ENCODE results near the gene PDCD10.

The PDCD10 gene

DNA sequence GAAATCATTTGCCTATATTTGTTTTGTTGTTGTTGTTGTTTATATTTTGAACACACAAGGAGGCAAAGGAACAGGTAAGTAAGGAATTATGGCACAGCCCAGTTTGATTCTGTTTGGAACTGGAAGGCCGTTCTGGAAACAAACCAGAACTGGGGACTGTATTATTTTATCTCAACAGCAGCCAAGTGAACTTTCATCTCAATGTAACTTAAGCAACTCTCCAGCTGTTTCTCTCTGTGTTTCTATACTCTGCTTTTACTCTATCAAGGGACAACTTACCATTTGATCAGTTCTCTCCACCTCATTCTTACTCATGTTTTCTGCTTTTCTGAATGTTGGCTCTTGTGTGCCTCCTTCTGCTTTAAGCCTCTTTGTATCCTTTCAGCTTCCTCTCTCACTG, 65.0 kb downstream of the PDCD10 start:
- TF ChIP-seq, protein P1, sequence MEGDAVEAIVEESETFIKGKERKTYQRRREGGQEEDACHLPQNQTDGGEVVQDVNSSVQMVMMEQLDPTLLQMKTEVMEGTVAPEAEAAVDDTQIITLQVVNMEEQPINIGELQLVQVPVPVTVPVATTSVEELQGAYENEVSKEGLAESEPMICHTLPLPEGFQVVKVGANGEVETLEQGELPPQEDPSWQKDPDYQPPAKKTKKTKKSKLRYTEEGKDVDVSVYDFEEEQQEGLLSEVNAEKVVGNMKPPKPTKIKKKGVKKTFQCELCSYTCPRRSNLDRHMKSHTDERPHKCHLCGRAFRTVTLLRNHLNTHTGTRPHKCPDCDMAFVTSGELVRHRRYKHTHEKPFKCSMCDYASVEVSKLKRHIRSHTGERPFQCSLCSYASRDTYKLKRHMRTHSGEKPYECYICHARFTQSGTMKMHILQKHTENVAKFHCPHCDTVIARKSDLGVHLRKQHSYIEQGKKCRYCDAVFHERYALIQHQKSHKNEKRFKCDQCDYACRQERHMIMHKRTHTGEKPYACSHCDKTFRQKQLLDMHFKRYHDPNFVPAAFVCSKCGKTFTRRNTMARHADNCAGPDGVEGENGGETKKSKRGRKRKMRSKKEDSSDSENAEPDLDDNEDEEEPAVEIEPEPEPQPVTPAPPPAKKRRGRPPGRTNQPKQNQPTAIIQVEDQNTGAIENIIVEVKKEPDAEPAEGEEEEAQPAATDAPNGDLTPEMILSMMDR (IDR thresholded peaks at IDR 0.05; ENCODE audit: low read depth, low read length, missing control alignments), result no peak
- no peak for DNase-seq (ENCODE audit: low read depth)

DNA sequence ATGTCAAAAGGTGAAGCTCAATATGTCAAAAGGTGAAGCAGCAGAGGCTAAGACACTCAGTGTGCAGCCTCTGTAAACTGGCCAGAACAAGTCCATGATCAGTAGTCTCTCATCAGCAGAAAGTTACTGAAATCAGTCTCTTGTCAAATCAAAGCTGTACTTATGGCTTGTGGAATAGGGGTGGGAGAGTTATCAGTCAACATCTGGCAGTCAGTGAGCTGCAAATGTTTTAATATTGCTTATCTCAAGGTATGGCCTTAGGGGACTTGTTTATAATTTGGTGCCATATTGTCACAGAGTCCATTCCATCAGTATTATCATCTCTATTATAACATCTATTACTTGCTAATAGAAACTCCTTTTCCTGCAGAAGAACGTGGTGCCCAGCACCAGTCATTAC, 66.0 kb downstream of the PDCD10 start:
- no peak for DNase-seq (ENCODE audit: low read depth)
- no peak overlapping the region for H3K4me3 ChIP-seq (ENCODE audit: low read depth, low read length)
- TF ChIP-seq, protein P1 (IDR thresholded peaks at IDR 0.05; ENCODE audit: low read depth, low read length, missing control alignments), result no peak

More for the DNA sequence above, 65.0 kb downstream of the PDCD10 start:
- no peak overlapping the region for H3K4me3 ChIP-seq (ENCODE audit: low read depth, low read length)

DNA sequence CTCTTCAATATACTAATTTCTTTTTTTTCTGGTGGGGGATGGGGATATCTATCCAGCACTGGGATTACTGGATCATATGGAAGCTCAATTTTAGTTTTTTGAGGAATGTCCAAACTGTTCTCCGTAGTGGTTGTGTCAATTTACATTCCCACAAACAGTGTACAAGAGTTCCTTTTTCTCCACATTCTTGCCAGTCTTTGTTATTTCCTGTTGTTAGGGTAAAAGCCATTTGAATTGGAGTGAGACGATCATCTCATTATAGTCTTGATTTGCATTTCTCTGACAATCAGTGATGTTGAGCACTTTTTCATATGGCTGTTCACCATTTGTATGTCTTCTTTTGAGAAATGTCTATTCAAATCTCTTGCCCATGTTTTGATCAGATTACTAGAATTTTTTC, 68.1 kb downstream of the PDCD10 start:
- no peak for DNase-seq (ENCODE audit: low read depth)
- H3K4me3 ChIP-seq (ENCODE audit: low read depth, low read length), result no peak overlapping the region
- TF ChIP-seq, protein P1 (IDR thresholded peaks at IDR 0.05; ENCODE audit: low read depth, low read length, missing control alignments), result no peak

DNA sequence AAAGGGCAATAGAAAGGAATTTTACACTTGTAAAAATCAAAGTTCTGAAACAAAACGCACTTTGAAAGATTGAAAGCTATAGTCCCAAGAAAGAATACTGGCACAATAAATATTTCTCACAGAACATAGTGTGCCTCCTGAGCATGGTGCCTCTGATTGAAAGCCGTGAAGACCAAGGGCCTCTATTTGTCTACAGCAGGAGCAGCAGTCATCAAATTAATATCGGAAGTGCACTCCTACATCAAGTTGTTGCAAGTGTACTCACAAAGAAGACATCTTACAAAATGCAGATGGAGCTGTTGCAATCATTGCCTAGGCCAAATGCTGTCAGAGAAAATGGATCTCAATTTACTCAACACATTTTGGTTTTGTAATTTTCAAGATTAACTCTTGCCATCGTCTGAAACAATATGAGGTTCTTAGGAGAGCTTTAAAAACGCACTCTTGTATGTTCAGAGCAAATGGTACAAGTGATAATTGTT, 71.7 kb downstream of the PDCD10 start:
- TF ChIP-seq, protein P1 (IDR thresholded peaks at IDR 0.05; ENCODE audit: low read depth, low read length, missing control alignments), result no peak
- DNase-seq (ENCODE audit: low read depth), result no peak
- no peak overlapping the region for H3K4me3 ChIP-seq (ENCODE audit: low read depth, low read length)

DNA sequence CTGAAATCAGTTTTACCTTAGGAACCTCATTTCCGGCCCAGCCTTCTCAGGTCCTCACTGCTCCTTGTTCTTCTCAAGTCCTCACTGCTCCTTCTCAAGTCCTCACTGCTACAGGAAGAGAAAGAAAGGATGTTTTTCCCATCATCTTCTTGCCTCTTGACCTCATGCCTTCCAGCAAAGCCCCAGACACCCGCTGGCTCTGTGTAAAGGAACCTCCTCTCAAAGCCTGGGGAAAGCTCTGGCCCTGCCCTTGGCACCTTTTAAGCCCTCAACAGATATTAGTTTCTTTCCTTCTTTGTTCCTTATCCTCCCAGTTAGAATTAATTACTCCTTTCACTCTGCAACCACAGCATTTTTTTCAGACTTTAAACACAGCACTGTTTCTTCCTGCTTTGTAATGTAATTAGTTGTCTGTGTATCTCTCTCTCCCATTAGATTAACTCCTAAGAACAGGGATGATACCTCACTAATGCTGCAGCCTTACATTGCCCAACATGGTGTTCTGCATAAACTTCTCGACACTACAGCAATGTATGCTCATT, 76.9 kb downstream of the PDCD10 start:
- no peak for DNase-seq (ENCODE audit: low read depth)
- TF ChIP-seq, protein P1 (IDR thresholded peaks at IDR 0.05; ENCODE audit: low read depth, low read length, missing control alignments), result no peak
- H3K4me3 ChIP-seq (ENCODE audit: low read depth, low read length), result no peak overlapping the region

DNA sequence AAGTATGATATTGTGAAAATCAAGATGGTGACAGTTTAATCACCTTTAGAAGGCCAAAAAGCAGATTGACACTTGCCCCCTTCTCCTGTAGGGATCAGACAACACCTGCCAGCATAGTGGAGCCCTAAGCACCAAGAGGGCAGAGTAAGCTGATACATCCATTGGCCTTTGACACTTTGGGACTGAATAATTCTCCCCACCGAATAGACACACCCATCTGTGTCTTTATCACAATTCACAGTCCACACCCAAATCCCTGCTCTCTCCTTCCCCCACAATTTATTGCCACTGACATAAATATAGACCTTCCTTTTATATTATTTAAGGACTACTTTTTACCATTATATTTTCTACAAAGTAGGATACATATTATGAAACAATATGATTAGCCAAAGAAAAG, 77.9 kb downstream of the PDCD10 start:
- H3K4me3 ChIP-seq (ENCODE audit: low read depth, low read length), result no peak overlapping the region
- DNase-seq (ENCODE audit: low read depth), result no peak
- TF ChIP-seq, protein P1 (IDR thresholded peaks at IDR 0.05; ENCODE audit: low read depth, low read length, missing control alignments), result no peak

DNA sequence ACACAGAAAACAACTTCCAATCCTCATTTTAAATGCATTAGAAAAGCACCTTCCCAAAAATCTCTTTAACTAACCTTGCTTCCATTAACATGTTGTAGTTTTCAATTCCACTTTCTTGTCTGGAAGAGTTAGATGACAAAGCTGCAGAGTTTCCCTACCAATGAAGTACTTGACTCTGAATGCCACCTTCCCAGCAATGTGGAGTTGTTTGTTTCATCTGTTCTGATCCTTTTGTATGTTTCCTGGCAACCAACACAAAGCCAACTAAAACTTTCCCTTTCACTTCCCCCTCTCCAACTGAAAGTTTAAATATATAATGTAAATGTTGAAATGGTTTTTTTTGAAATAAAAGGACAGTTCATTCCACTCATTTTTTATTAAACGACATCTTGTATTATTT, 80.9 kb downstream of the PDCD10 start, which contains the start of gene WDR49:
Gene WDR49 (minus strand): TSS at position 183 of the 400 bp plus-strand sequence. CDS start 517 bp downstream, outside the sequence.
- H3K4me3 ChIP-seq (ENCODE audit: low read depth, low read length), result no peak within 1 kb of the TSS
- TF ChIP-seq, protein P1 (IDR thresholded peaks at IDR 0.05; ENCODE audit: low read depth, low read length, missing control alignments), result no peak
- no peak for DNase-seq (ENCODE audit: low read depth)

Data from GM12864 (cell line).